Testis (tissue), 3 donors: ENCODE results near the gene MYH10. TPM values are rescaled to one million over a fixed set of nuclear protein-coding genes. Genes with fewer than 3 reads are reported as not detected.

Experiments
- DNase-seq: peaks from one replicate; pipeline ENCODE4 v3.0.0-alpha.2; 2019
- H3K27ac ChIP-seq, 2 donors: fragments of 200-600 bp; sonication (generic); one replicate each; pipeline ENCODE4 v1.5.1; 2019
- H3K27me3 ChIP-seq: fragments of 200-600 bp; sonication (generic); one replicate; pipeline ENCODE4 v1.5.1; 2019
- H3K36me3 ChIP-seq: fragments of 200-600 bp; sonication (generic); one replicate; pipeline ENCODE4 v1.5.1; 2017; ENCODE audit warnings: low read depth; ENCODE audit errors: missing control alignments
- H3K4me1 ChIP-seq: fragments of 200-600 bp; sonication (generic); one replicate; pipeline ENCODE4 v1.5.1; 2019
- H3K4me3 ChIP-seq, 2 donors: fragments of 200-600 bp; sonication (generic); one replicate each; pipeline ENCODE4 v1.5.1; 2017 to 2019
- H3K9me3 ChIP-seq: fragments of 200-600 bp; sonication (generic); one replicate; pipeline ENCODE4 v1.5.1; 2017
- POLR2A ChIP-seq: fragments of 450-650 bp; IDR thresholded peaks from one replicate; pipeline ENCODE4 v1.6.1; 2017; ENCODE audit warnings: antibody characterized with exemption, mild to moderate bottlenecking, moderate library complexity
- WGBS, 2 donors: methylation state at CpG; one replicate each; pipeline ENCODE4 v1.1.5; 2018; 5-methylcytosine and 5-hydroxymethylcytosine counted together
- intact Hi-C: fragments of 100-400 bp; cut with DNase I; formaldehyde crosslinking; loops from one replicate; pipeline ENCODE4 v1.15.1; 2023; ENCODE audit warnings: low total_unique reads
- polyA plus RNA-seq: library from polyadenylated mRNA; stranded (reverse); fragments of 350-450 nt; fragmentation: Illumina TruSeq; extraction: RNeasy Lipid Tissue Mini Kit (QIAGEN cat#74804); gene quantifications from one replicate; pipeline ENCODE4 v1.2.3, GENCODE V29; 2014; ENCODE audit warnings: low read depth, low replicate concordance; ENCODE audit not compliant: insufficient read depth
- total RNA-seq, 2 donors: library from RNA; depleted of rRNA; stranded (reverse); fragments of >200 nt; gene quantifications; one replicate each; pipeline ENCODE4 v1.2.3, GENCODE V29; 2016
- TF ChIP-seq, protein P1 (sequence below), 3 experiments: fragments of 450-650 bp in 2 of 3; fragments of 200-600 bp in 1 of 3; sonication (generic) in 1 of 3; IDR thresholded peaks; one replicate each; pipeline ENCODE4 v1.5.1; 2016 to 2019; ENCODE audit warnings: antibody characterized with exemption in 3 of 3, mild to moderate bottlenecking in 2 of 3, moderate library complexity in 1 of 3

MYH10 gene
- total and polyA plus RNA-seq, 3 donors from 2014 or later: 25.5 to 34.1 (median 33.1) TPM

DNA sequence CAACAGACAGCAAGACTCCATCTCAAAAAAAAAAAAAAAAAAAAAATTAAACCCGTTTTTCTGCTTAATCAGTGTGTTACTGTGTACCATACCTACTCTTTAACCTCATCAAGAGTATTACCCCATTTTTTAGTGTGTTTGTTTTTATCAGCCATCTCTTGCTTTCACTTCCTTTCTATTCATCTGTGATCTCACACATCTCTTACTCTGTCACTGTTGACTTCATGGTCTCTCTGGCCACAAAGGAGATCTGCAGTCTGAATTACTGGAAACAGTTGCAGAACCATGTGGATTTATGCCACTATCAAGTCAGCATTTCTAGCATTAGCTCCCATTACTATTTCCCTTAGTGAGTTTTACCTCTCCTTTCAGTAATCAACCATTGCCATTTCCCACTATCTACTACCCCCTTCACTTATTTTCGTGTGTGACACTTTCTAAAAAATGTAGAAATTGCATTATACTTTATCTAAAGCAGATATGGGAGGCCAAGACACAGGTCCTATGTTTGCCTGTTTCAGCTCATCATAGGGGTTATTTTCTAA lies 174.8 kb downstream of the MYH10 start:
- Histone ChIP-seq H3K36me3 (no peaks in the 10 kb centered on the region), H3K27me3 (no peaks in the 10 kb centered on the region), H3K4me1 (no peaks in the 10 kb centered on the region), H3K27ac (no peak overlapping the region), H3K9me3 (no peaks in the 10 kb centered on the region), H3K4me3 (no peak overlapping the region)
- 67 to 73% methylated on average over 2 of the region's 2 CpGs for WGBS, 2 donors
- TF ChIP-seq POLR2A: no peak
- TF ChIP-seq, protein P1, sequence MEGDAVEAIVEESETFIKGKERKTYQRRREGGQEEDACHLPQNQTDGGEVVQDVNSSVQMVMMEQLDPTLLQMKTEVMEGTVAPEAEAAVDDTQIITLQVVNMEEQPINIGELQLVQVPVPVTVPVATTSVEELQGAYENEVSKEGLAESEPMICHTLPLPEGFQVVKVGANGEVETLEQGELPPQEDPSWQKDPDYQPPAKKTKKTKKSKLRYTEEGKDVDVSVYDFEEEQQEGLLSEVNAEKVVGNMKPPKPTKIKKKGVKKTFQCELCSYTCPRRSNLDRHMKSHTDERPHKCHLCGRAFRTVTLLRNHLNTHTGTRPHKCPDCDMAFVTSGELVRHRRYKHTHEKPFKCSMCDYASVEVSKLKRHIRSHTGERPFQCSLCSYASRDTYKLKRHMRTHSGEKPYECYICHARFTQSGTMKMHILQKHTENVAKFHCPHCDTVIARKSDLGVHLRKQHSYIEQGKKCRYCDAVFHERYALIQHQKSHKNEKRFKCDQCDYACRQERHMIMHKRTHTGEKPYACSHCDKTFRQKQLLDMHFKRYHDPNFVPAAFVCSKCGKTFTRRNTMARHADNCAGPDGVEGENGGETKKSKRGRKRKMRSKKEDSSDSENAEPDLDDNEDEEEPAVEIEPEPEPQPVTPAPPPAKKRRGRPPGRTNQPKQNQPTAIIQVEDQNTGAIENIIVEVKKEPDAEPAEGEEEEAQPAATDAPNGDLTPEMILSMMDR (IDR thresholded peaks at IDR 0.05): no peak
- no peak for DNase-seq
- intact Hi-C loops: no loop called here

DNA sequence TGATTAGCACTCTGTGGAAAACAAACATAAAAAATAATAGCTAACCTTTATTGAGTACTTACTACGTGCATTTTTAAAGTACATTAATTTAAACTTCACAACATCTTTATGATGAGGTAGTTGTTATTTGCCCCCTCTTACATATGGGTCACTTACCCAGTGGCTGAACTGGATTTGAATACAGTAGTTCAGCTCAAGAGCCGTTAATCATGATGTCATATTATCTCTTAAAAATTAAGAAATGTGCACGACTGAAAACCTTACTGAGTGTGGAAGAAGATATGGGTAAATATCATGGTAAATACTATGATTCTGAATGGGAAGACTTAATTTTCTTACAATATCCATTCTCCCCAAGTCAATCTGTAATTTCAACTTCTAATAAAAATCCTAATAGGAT lies 177.2 kb downstream of the MYH10 start:
- no peaks in the 10 kb centered on the region for H3K36me3 ChIP-seq
- TF ChIP-seq, protein P1 (IDR thresholded peaks at IDR 0.05): no peak
- no peak for TF ChIP-seq POLR2A
- no peak overlapping the region for H3K27ac ChIP-seq
- intact Hi-C loops: no loop called here
- H3K4me3 ChIP-seq: no peak overlapping the region
- no peaks in the 10 kb centered on the region for H3K9me3 ChIP-seq
- no peaks in the 10 kb centered on the region for H3K27me3 ChIP-seq
- 84% methylated on average over 3 of the region's 3 CpGs for whole genome bisulfite sequencing, 2 donors
- no peaks in the 10 kb centered on the region for H3K4me1 ChIP-seq
- no peak for DNase-seq

GRCh38 chr17:8451933-8452614 lies 178.5 kb downstream of the MYH10 start:
- 83 to 84% methylated on average over 8 of the region's 8 CpGs for WGBS, 2 donors
- no peaks in the 10 kb centered on the region for H3K36me3 ChIP-seq
- TF ChIP-seq, protein P1 (IDR thresholded peaks at IDR 0.05): no peak
- no peak for TF ChIP-seq POLR2A
- intact Hi-C loops: no loop called here
- no peaks in the 10 kb centered on the region for H3K4me1 ChIP-seq
- no peaks in the 10 kb centered on the region for H3K27me3 ChIP-seq
- H3K9me3 ChIP-seq: no peaks in the 10 kb centered on the region
- DNase-seq: no peak
- H3K4me3 ChIP-seq: no peak overlapping the region
- no peak overlapping the region for H3K27ac ChIP-seq

DNA sequence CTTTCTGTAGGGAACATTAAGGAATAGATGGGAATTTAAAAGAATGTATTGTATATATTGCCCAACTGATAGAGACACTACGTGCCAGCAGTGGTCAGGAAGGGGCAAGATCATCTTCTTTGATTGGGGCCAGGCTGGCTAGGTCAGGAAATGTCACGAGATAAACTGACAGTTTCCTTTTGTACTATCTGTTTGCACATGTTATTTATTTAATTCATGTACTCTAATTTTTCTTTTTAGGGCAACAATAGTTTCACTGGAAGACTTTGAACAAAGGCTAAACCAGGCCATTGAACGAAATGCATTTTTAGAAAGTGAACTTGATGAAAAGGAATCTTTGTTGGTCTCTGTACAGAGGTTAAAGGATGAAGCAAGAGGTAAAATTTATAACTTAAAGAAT lies 182.2 kb downstream of the MYH10 start:
- DNase-seq: no peak
- Histone ChIP-seq H3K4me3 (no peak overlapping the region), H3K9me3 (no peaks in the 10 kb centered on the region), H3K27ac (no peak overlapping the region), H3K4me1 (no peaks in the 10 kb centered on the region), H3K27me3 (no peaks in the 10 kb centered on the region), H3K36me3 (no peaks in the 10 kb centered on the region)
- TF ChIP-seq, protein P1 (IDR thresholded peaks at IDR 0.05): no peak
- TF ChIP-seq POLR2A: no peak
- WGBS, 2 donors: 64 to 75% methylated on average over 3 of the region's 3 CpGs
- intact Hi-C loops: no loop called here

DNA sequence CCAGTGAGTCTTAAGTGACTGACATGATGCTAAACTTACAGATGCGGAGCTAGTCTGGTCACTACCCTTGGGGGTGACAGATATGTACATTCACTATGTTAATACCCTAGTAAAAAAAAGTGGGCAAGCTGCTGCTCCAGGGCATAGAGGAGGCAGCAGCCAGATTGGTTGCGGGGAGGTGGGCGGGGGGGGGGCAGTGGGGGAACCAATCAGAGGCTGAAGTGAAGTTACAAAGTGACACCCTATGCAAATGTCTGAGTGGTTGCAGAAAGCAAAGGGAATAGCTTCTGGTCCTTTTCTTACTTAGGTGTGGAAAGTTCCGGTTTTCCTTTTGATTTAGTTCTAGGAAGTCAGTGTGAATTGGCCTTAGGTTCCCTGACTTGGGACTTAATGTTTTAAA lies 182.7 kb downstream of the MYH10 start:
- intact Hi-C loops: no loop called here
- H3K27me3 ChIP-seq: no peaks in the 10 kb centered on the region
- no peak for TF ChIP-seq POLR2A
- TF ChIP-seq, protein P1 (IDR thresholded peaks at IDR 0.05): no peak
- no peaks in the 10 kb centered on the region for H3K36me3 ChIP-seq
- no peak overlapping the region for H3K4me3 ChIP-seq
- no peak overlapping the region for H3K27ac ChIP-seq
- H3K4me1 ChIP-seq: no peaks in the 10 kb centered on the region
- no peak for DNase-seq
- no peaks in the 10 kb centered on the region for H3K9me3 ChIP-seq
- 86 to 88% methylated on average over 4 of the region's 4 CpGs for WGBS, 2 donors
